ENCODE results near the gene HIPK4.

Gene HIPK4

GRCh38 chr19:40425450-40426287 lies 35.7 kb upstream of the HIPK4 start, which contains the start of gene SERTAD1:
Gene SERTAD1 (minus strand): TSS chr19:40425992. CDS start chr19:40423546, 2,446 bp downstream.
- H3K4me3 ChIP-seq (ENCODE audit: low read depth, low read length), result peak within 1 kb of the TSS; percentile 84
- DNase-seq (ENCODE audit: low read depth), result peak; percentile 100
- TF ChIP-seq, protein P1, sequence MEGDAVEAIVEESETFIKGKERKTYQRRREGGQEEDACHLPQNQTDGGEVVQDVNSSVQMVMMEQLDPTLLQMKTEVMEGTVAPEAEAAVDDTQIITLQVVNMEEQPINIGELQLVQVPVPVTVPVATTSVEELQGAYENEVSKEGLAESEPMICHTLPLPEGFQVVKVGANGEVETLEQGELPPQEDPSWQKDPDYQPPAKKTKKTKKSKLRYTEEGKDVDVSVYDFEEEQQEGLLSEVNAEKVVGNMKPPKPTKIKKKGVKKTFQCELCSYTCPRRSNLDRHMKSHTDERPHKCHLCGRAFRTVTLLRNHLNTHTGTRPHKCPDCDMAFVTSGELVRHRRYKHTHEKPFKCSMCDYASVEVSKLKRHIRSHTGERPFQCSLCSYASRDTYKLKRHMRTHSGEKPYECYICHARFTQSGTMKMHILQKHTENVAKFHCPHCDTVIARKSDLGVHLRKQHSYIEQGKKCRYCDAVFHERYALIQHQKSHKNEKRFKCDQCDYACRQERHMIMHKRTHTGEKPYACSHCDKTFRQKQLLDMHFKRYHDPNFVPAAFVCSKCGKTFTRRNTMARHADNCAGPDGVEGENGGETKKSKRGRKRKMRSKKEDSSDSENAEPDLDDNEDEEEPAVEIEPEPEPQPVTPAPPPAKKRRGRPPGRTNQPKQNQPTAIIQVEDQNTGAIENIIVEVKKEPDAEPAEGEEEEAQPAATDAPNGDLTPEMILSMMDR (conservative IDR thresholded peaks at IDR 0.05; ENCODE audit: low read depth, low read length), result peak; percentile 57

DNA sequence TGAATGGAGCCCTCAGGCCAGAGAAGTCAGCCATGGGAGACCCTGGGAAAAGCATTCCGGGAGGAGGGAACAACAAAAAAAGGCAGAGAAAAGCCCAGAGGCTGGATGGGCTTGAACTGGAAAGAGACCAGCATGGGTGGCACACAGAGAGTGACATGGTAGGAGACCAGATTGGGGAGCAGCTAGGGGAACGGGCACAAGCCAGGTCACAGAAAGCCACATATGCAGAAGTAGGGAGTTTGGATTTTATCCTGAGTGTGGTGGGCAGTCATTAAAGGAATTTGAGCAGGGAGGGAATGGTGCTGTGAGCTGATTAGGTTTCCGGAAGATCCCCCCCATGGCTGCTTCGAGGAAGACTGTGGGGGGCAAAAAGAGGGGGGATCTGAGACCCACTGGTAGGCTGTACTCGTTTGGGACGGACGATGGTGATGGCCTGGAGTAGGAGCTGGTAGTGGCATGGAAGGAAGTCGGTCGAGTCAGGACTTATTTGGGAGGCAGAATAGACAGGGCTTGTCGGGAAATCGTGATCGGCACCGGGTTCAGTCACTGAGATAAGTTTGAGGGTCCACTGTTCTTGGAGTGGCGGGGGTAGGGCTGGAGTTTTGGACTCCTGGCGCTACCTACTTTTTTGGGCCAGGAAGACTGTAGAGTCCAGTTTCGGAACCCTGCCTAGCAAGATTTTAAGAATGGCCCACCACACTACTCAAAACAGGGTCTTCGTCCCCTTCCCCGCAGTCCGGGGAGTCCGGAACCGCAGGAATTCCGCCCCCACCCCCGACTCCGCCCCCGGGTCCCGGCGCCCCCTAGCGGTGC lies 34.9 kb upstream of the HIPK4 start:
- peak; percentile 48 for DNase-seq (ENCODE audit: low read depth)
- TF ChIP-seq, protein P1 (conservative IDR thresholded peaks at IDR 0.05; ENCODE audit: low read depth, low read length), result no peak

GRCh38 chr19:40423938-40424337 lies 34.0 kb upstream of the HIPK4 start:
- TF ChIP-seq, protein P1 (conservative IDR thresholded peaks at IDR 0.05; ENCODE audit: low read depth, low read length), result no peak

More for the DNA sequence above, 34.9 kb upstream of the HIPK4 start:
- peak overlapping the region; percentile 84 for H3K4me3 ChIP-seq (ENCODE audit: low read depth, low read length)

DNA sequence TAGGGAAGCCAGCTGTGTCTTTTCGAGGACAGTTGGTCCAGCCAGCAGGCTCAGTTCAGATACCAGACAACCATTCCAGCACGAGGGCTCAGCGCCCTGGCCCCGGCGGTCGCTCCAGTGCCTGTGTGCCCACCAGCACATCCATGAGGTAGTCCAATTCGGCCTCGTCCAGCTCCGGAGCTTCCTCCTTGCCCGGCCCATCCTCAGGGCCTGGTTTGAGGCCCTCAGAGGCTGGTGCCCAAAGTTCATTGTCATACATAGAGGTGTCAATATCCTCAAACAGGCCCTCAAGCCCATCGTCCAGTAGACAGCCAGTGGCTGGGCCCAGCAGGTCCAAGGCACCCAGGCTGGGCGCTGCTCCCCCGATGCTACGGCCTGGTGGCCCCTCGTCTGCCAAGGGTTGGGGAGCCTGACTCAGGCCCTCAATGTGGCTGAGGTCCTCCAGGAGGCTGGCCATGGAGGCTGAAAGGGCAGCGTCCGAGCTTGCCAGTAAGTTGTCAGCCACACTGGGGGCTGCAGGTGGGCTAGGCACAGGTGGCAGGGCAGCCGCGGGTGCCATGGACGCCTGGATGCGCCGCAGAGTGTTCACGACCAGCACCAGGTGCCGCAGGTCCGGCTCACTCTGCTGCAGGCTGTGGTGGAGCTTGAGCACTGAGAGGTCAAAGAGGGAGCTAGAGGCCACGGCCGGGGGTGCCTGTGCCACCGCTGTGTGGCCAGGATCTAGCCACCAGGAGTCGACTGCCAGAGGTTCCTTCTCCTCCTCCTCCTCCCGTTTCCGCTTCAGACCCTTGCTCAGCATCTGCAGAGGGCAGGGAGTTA lies 33.0 kb upstream of the HIPK4 start:
- no peak for DNase-seq (ENCODE audit: low read depth)
- TF ChIP-seq, protein P1 (conservative IDR thresholded peaks at IDR 0.05; ENCODE audit: low read depth, low read length), result no peak
- H3K4me3 ChIP-seq (ENCODE audit: low read depth, low read length), result no peak overlapping the region

More at GRCh38 chr19:40423938-40424337, 34.0 kb upstream of the HIPK4 start:
- no peak for DNase-seq (ENCODE audit: low read depth)
- H3K4me3 ChIP-seq (ENCODE audit: low read depth, low read length), result peak overlapping the region; percentile 46

GRCh38 chr19:40421993-40422747 lies 32.2 kb upstream of the HIPK4 start:
- TF ChIP-seq, protein P1 (conservative IDR thresholded peaks at IDR 0.05; ENCODE audit: low read depth, low read length), result no peak
- H3K4me3 ChIP-seq (ENCODE audit: low read depth, low read length), result no peak overlapping the region
- no peak for DNase-seq (ENCODE audit: low read depth)

Measured in choroid plexus epithelial cell (primary cell).